Pancreas (tissue), 10 donors: ENCODE data around the gene PTGFRN. TPM values are rescaled to one million over a fixed set of nuclear protein-coding genes. Genes with fewer than 3 reads are reported as not detected.
A peak's percentile ranks its signal among the peaks of the same experiment; 100 is the strongest.

Experiments used
- ATAC-seq, 4 donors: fragments of 200-7000 bp; cut with Tn5 transposase; one replicate each; pipeline versions ENCODE4 v1.8.0 to v1.9.1; 2020; ENCODE audit warnings: mild to moderate bottlenecking in 4 of 4, moderate library complexity in 4 of 4
- DNase-seq, 6 donors: peaks; one replicate each; pipeline ENCODE4 v3.0.0-alpha.2; 2020
- FAIRE-seq: peaks from 2 replicates; lab custom pipeline; 2012; peaks lifted over from hg19 to GRCh38; lab: Jason Lieb, UNC
- H3K27ac ChIP-seq, 4 donors: fragments of 200-600 bp; sonication (generic); 1 replicate in 3 of 4; 2 replicates in 1 of 4; pipeline versions ENCODE4 v1.5.0 to v1.8.0; 2020
- H3K27me3 ChIP-seq, 4 donors: fragments of 200-600 bp; one replicate each; pipeline ENCODE4 v1.8.0; 2021
- H3K36me3 ChIP-seq, 3 donors: fragments of 200-600 bp; sonication (generic) in 1 of 3; one replicate each; pipeline versions ENCODE4 v1.5.0 to v1.8.0; 2020 to 2021
- H3K4me1 ChIP-seq, 3 donors: fragments of 200-600 bp; one replicate each; pipeline ENCODE4 v1.8.0; 2021
- H3K4me3 ChIP-seq, 4 donors: fragments of 200-600 bp; sonication (generic) in 2 of 4; one replicate each; pipeline versions ENCODE4 v1.5.0 to v1.8.0; 2020 to 2021
- H3K9me3 ChIP-seq, 4 donors: fragments of 200-600 bp; one replicate each; pipeline ENCODE4 v1.8.0; 2021
- CTCF ChIP-seq, 4 donors: fragments of 200-600 bp; sonication (generic) in 3 of 4; IDR thresholded peaks; one replicate each; pipeline versions ENCODE4 v1.5.0 to v1.8.0; 2021; ENCODE audit warnings: antibody characterized with exemption in 4 of 4
- WGBS, 2 donors: extraction: QIAGEN DNeasy Blood & Tissue Kit; methylation state at CpG; one replicate each; pipeline ENCODE4 v1.1.7; 2013; 5-methylcytosine and 5-hydroxymethylcytosine counted together
- intact Hi-C, 3 donors: fragments of 100-400 bp; cut with DNase I; formaldehyde crosslinking; loops; one replicate each; pipeline versions ENCODE4 v1.11.1 to v1.14.2; 2022
- polyA plus RNA-seq, 2 donors: library from polyadenylated mRNA; stranded (reverse); fragments of 200-250 nt; gene quantifications; one replicate each; pipeline ENCODE4 v1.2.3, GENCODE V29; 2013
- total RNA-seq, 6 donors: library from RNA; stranded (reverse); fragmentation: NEBNext Ultra II Directional in 4 of 6; extraction: Animal tissue kit (Norgen Biotek cat#: 25700) in 4 of 6; gene quantifications; one replicate each; pipeline versions ENCODE4 v1.2.1 to v1.2.4, GENCODE V29; 2021 to 2023
- donor health status: healthy with polysubstance abuse.
- donor health status: DM: no; HTN: no; CAD: no; lungs with moderate emphysema.
- donor health status: DM: no; HTN: no; CAD: no.
- donor health status: control.
- donor health status: control.
- donor health status: Bipolar disorder and iron deficiency.
- donor health status: DM: yes; HTN: yes; CAD: no.
- donor health status: DM: no; HTN: no; CAD: no.
- donor health status: DM: no; HTN: no; CAD: no.
- donor health status: DM: yes; HTN: yes; CAD: no.

Gene PTGFRN
- total and polyA plus RNA-seq, 8 donors, result 9.9 to 62.0 (median 21.3) TPM

- no peak for FAIRE-seq
- H3K27ac ChIP-seq, result peak overlapping the region in 2 of 4 donors; percentile 20 to 24
- DNase-seq, result peak in 1 of 6 donors; percentile 34
- no peaks in the 10 kb centered on the region for H3K36me3 ChIP-seq
- peak; percentile 43 to 64 (median 50) for ATAC-seq
- intact Hi-C loops, result no loop called here
- peaks cover 0 to 29% (median 8%) of the 10 kb centered on the region in 3 donors for H3K4me1 ChIP-seq
- WGBS, 2 donors, result 33 to 51% methylated on average over 2 of the region's 2 CpGs
- no peaks in the 10 kb centered on the region for H3K9me3 ChIP-seq
- TF ChIP-seq CTCF (IDR thresholded peaks at IDR 0.05), result no peak
- H3K27me3 ChIP-seq, result no peaks in the 10 kb centered on the region
- H3K4me3 ChIP-seq, result no peak overlapping the region
These were observed 79.2 kb downstream of the PTGFRN start for GRCh38 chr1:116988908-116989307.

GRCh38 chr1:116989835-116990234, 80.1 kb downstream of the PTGFRN start:
- TF ChIP-seq CTCF (IDR thresholded peaks at IDR 0.05), result no peak
- Histone ChIP-seq H3K36me3 (no peaks in the 10 kb centered on the region), H3K9me3 (no peaks in the 10 kb centered on the region), H3K27ac (peak overlapping the region in 1 of 4 donors; percentile 23), H3K4me3 (no peak overlapping the region), H3K4me1 (peaks cover 0 to 29% (median 8%) of the 10 kb centered on the region in 3 donors), H3K27me3 (no peaks in the 10 kb centered on the region)
- WGBS, 2 donors, result 46 to 71% methylated on average over 5 of the region's 5 CpGs
- ATAC-seq (no peak), FAIRE-seq (no peak), DNase-seq (no peak)
- intact Hi-C loops, result loop anchor here in 1 of 3 donors (10.0 kb wide), 1 partner anchor 65 kb away; no protein-coding TSS in a partner anchor

GRCh38 chr1:116990612-116991151, 81.0 kb downstream of the PTGFRN start:
- Histone ChIP-seq H3K36me3 (no peaks in the 10 kb centered on the region), H3K4me1 (peaks cover 0 to 29% (median 8%) of the 10 kb centered on the region in 3 donors), H3K4me3 (no peak overlapping the region), H3K27me3 (no peaks in the 10 kb centered on the region), H3K9me3 (no peaks in the 10 kb centered on the region), H3K27ac (peak overlapping the region in 2 of 4 donors; percentile 8 to 21)
- WGBS, 2 donors, result 61 to 79% methylated on average over 12 of the region's 12 CpGs
- FAIRE-seq (no peak), ATAC-seq (peak in 3 of 4 donors; percentile 29 to 61 (median 37)), DNase-seq (peak in 3 of 6 donors; percentile 10 to 33 (median 29))
- intact Hi-C loops, result loop anchor here in 1 of 3 donors (10.0 kb wide), 1 partner anchor 64 kb away; no protein-coding TSS in a partner anchor
- TF ChIP-seq CTCF (IDR thresholded peaks at IDR 0.05), result no peak

- peaks cover 0 to 29% (median 8%) of the 10 kb centered on the region in 3 donors for H3K4me1 ChIP-seq
These were observed 81.6 kb downstream of the PTGFRN start for GRCh38 chr1:116991171-116991845.

More at GRCh38 chr1:116991171-116991845, 81.6 kb downstream of the PTGFRN start:
- 47 to 100% methylated on average over 2 of the region's 2 CpGs for WGBS, 2 donors
- peak overlapping the region in 1 of 4 donors; percentile 21 for H3K27ac ChIP-seq
- intact Hi-C loops, result loop anchor here in 1 of 3 donors (10.0 kb wide), 1 partner anchor 63 kb away; no protein-coding TSS in a partner anchor
- DNase-seq (no peak), FAIRE-seq (no peak), ATAC-seq (no peak)
- no peaks in the 10 kb centered on the region for H3K9me3 ChIP-seq
- H3K4me3 ChIP-seq, result no peak overlapping the region
- no peaks in the 10 kb centered on the region for H3K27me3 ChIP-seq
- no peak for TF ChIP-seq CTCF (IDR thresholded peaks at IDR 0.05)
- no peaks in the 10 kb centered on the region for H3K36me3 ChIP-seq
